ENCODE data around the gene LMO7.

LMO7 gene

DNA sequence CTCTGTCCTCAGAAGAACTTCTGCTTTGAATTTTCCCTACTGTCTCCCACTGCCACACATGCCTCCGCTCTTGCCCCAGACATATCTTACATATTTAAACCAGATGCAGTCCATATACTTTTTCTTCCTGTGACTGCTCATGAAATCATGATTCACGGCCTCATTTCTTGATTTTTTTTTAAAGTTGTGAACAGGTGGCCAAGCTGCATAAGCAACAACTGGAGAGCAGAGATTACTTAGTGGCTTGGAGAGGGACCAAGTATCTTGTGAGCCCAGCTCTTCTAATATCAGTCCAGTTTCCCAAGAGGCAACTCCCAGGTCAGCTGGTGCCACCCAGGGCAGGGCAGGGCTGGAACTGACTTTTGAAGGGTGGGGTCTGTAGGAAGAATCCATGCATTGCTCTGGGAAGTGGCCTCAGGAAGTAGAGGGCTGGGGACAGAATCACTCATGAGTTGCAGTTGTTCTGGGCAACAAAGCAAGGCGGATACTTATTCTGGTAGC is 152.4 kb downstream of the LMO7 start:
- Histone ChIP-seq H3K9me3 (ENCODE audit: low read length) (no peaks in the 10 kb centered on the region), H3K79me2 (ENCODE audit: insufficient read depth, low read length) (no peaks in the 10 kb centered on the region), H4K20me1 (ENCODE audit: insufficient read depth, low read length) (no peaks in the 10 kb centered on the region), H3K27ac (ENCODE audit: low read depth, low read length, poor library complexity, severe bottlenecking) (no peak overlapping the region), H3F3A (ENCODE audit: insufficient read depth, low read length) (no peaks in the 10 kb centered on the region), H3K4me1 (ENCODE audit: insufficient read depth, low read length, severe bottlenecking) (no peaks in the 10 kb centered on the region), H3K36me3 (ENCODE audit: insufficient read depth, low read length) (no peaks in the 10 kb centered on the region), H3K9me2 (ENCODE audit: low read depth, low read length) (no peaks in the 10 kb centered on the region), H2AFZ (ENCODE audit: low read length) (no peak overlapping the region), H3K4me2 (ENCODE audit: low read length) (no peak overlapping the region), H3K9ac (ENCODE audit: low read length) (no peak overlapping the region), H3K27me3 (ENCODE audit: insufficient read depth, low read length) (no peaks in the 10 kb centered on the region), H3K4me3 (ENCODE audit: low read depth, low read length, poor library complexity, severe bottlenecking) (no peak overlapping the region)
- TF ChIP-seq, protein P1, sequence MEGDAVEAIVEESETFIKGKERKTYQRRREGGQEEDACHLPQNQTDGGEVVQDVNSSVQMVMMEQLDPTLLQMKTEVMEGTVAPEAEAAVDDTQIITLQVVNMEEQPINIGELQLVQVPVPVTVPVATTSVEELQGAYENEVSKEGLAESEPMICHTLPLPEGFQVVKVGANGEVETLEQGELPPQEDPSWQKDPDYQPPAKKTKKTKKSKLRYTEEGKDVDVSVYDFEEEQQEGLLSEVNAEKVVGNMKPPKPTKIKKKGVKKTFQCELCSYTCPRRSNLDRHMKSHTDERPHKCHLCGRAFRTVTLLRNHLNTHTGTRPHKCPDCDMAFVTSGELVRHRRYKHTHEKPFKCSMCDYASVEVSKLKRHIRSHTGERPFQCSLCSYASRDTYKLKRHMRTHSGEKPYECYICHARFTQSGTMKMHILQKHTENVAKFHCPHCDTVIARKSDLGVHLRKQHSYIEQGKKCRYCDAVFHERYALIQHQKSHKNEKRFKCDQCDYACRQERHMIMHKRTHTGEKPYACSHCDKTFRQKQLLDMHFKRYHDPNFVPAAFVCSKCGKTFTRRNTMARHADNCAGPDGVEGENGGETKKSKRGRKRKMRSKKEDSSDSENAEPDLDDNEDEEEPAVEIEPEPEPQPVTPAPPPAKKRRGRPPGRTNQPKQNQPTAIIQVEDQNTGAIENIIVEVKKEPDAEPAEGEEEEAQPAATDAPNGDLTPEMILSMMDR (IDR thresholded peaks at IDR 0.05; ENCODE audit: low read length), result no peak
- no peak for TF ChIP-seq EZH2 (IDR thresholded peaks at IDR 0.05; ENCODE audit: borderline replicate concordance, low read length)

DNA sequence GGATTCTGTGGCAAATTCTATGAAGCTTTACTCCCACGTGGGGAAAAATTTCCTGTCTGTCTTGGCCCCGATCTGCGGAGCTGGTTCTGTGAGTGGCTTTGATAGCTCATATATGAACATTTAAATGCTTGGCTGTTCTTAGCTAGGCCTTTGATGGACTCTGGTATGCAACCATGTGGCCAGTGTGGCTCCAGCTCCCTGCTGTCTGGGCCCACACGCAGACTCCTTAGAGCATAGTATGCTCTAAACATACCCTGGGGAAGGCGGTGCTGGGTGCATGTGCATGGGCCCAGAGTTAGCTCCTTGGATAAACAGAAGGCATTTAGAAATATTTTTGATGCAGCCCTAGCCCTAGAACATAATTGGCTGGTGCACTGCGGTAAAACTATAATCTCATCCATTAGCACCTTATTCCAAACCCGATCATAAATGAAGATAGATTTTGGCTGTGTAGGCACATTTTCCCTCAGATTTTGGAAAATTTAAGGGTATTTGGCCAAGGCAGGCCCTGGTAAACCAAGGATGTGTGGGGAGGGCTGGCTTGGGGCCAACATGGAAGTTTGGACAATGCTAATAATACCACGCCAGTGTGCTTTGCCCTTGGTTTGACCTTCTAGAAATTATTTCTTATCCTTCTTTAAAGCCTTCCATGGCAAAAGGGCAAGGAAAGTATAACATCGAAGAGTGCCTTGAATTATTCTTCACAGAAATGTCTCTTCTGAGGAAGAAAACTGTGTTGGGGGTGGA is 153.5 kb downstream of the LMO7 start:
- Histone ChIP-seq H3K4me3 (ENCODE audit: low read depth, low read length, poor library complexity, severe bottlenecking) (no peak overlapping the region), H3K27ac (ENCODE audit: low read depth, low read length, poor library complexity, severe bottlenecking) (no peak overlapping the region), H2AFZ (ENCODE audit: low read length) (no peak overlapping the region), H4K20me1 (ENCODE audit: insufficient read depth, low read length) (no peaks in the 10 kb centered on the region), H3K9me2 (ENCODE audit: low read depth, low read length) (no peaks in the 10 kb centered on the region), H3K27me3 (ENCODE audit: insufficient read depth, low read length) (no peaks in the 10 kb centered on the region), H3K79me2 (ENCODE audit: insufficient read depth, low read length) (no peaks in the 10 kb centered on the region), H3K4me2 (ENCODE audit: low read length) (no peak overlapping the region), H3K36me3 (ENCODE audit: insufficient read depth, low read length) (no peaks in the 10 kb centered on the region), H3K4me1 (ENCODE audit: insufficient read depth, low read length, severe bottlenecking) (no peaks in the 10 kb centered on the region), H3K9me3 (ENCODE audit: low read length) (0 out of 2 replicates have a peak, but pooled peaks cover 4% of the 10 kb centered on the region), H3F3A (ENCODE audit: insufficient read depth, low read length) (no peaks in the 10 kb centered on the region), H3K9ac (ENCODE audit: low read length) (no peak overlapping the region)
- TF ChIP-seq EZH2 (IDR thresholded peaks at IDR 0.05; ENCODE audit: borderline replicate concordance, low read length), result no peak
- TF ChIP-seq, protein P1 (IDR thresholded peaks at IDR 0.05; ENCODE audit: low read length), result no peak

DNA sequence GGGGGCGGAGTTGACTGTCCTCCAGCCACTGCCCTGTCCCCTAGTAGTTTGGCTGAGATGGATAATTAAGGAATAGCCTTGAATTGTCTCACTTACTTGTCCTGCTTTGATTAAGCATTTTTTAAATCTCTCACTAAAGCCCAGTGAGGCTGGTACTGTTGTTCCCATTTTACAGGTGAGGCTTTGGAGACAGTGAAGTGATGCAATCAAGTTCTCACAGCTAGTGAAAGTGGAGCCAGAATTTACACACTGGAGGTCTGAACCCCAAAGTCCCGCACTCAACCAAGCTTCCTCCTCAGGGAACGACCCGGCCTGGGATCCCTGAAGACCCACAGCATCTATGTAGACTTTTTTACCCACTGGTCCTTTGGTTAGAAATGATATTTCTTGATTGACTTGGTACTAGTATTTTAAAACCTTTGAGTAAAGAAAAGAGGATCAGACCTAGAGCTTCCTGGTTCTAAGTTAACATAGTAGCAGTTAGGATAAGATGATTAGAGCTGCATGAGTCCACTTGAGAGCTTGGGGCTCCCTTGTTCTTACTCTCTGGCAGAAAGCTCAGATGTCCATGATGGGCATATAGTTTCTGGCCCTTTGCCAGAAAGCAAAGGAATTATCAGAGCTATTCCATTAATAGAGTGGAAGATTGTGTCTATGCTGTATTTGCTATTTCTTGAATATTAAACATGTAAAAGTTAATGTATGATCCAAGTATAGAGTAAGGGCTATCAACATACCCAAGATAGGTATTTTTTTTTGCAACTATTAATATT is 154.3 kb downstream of the LMO7 start:
- Histone ChIP-seq H2AFZ (ENCODE audit: low read length) (no peak overlapping the region), H3K4me2 (ENCODE audit: low read length) (no peak overlapping the region), H3F3A (ENCODE audit: insufficient read depth, low read length) (no peaks in the 10 kb centered on the region), H3K9me2 (ENCODE audit: low read depth, low read length) (no peaks in the 10 kb centered on the region), H3K36me3 (ENCODE audit: insufficient read depth, low read length) (no peaks in the 10 kb centered on the region), H3K9ac (ENCODE audit: low read length) (no peak overlapping the region), H3K4me1 (ENCODE audit: insufficient read depth, low read length, severe bottlenecking) (no peaks in the 10 kb centered on the region), H4K20me1 (ENCODE audit: insufficient read depth, low read length) (no peaks in the 10 kb centered on the region), H3K79me2 (ENCODE audit: insufficient read depth, low read length) (no peaks in the 10 kb centered on the region), H3K4me3 (ENCODE audit: low read depth, low read length, poor library complexity, severe bottlenecking) (no peak overlapping the region), H3K27me3 (ENCODE audit: insufficient read depth, low read length) (no peaks in the 10 kb centered on the region), H3K27ac (ENCODE audit: low read depth, low read length, poor library complexity, severe bottlenecking) (no peak overlapping the region), H3K9me3 (ENCODE audit: low read length) (0 out of 2 replicates have a peak, but pooled peaks cover 4% of the 10 kb centered on the region)
- TF ChIP-seq, protein P1 (IDR thresholded peaks at IDR 0.05; ENCODE audit: low read length), result no peak
- no peak for TF ChIP-seq EZH2 (IDR thresholded peaks at IDR 0.05; ENCODE audit: borderline replicate concordance, low read length)
